Hypothalamus (tissue), 51 donors: Measurements from ENCODE around the gene CA11.
A peak's percentile ranks its signal among the peaks of the same experiment; 100 is the strongest.

Experiments
- DNase-seq, 51 donors: peaks; one replicate each; lab custom pipeline; 2025; lab: John Stamatoyannopoulos, UW

The CA11 gene

GRCh38 chr19:48596679-48597465, 49.1 kb downstream of the CA11 start:
- no peak for DNase-seq

- DNase-seq: no peak
These were observed 49.8 kb downstream of the CA11 start for GRCh38 chr19:48596237-48596636.

- DNase-seq: no peak
These were observed 50.2 kb downstream of the CA11 start for GRCh38 chr19:48595833-48596232.

GRCh38 chr19:48595171-48595570, 50.8 kb downstream of the CA11 start:
- DNase-seq: no peak

- DNase-seq: no peak
These were observed 55.0 kb downstream of the CA11 start for GRCh38 chr19:48591021-48591420.

GRCh38 chr19:48588670-48589401, 57.2 kb downstream of the CA11 start:
- peak in 50 of 51 donors; percentile 8 to 94 (median 68) for DNase-seq
